HG03025 (cell line): ENCODE measurements around the gene TSC1.
"Not testable (repeated sequence)": the region's sequence is repeated elsewhere in the genome, so short reads cannot be mapped to it uniquely, and the experiment has no call there.

Source experiments
- ATAC-seq: cut with Tn5 transposase; IDR thresholded peaks from one replicate; pipeline ENCODE4 v1.9.1; 2021; ENCODE audit warnings: mild to moderate bottlenecking, moderate library complexity; ENCODE audit not compliant: unreplicated experiment, low FRiP score

TSC1 gene

DNA sequence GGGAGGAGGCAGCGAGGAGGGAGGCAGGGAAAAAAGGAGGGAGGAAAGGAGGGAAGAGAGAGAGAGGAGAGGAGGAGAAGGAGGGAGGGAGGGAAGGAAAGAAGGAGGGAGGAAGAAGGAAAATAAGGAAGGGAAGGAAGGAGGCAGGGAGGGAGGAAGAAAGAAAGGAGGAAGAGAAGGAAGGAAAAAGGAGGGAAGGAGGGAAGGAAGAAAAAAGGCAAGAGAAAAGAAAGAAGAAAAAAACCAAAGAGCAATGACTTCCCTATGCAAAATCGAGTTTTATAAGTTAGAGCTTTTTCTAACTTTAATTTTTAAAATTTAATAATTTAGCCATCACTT, 33.7 kb upstream of the TSC1 start:
- no peak for ATAC-seq

- ATAC-seq: no peak
These were observed 32.2 kb upstream of the TSC1 start for GRCh38 chr9:132976571-132976970.

- ATAC-seq: no peak
These were observed 31.5 kb upstream of the TSC1 start for GRCh38 chr9:132975961-132976360.

GRCh38 chr9:132973713-132974112, 29.3 kb upstream of the TSC1 start:
- no peak for ATAC-seq

DNA sequence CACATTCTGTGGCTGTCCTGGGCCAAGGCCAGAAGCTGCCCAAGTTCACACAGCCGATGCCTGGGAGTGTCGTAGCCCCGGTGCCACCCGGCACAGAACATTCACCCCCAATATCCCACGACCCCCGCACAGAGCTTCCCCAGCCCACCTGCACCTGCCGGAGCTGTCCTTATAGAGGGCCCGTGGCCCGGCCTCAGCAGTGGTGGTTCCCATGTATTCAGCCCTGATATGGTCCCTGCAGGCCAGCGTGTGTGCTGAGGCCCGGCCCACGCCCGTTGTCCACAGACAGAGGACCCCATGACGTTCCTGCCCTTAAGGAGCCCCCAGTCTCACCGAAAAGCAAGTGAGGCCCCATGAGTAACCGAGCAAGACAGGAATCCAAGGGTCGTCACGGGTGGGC, 28.8 kb upstream of the TSC1 start:
- ATAC-seq: no peak

GRCh38 chr9:132970324-132971062, 26.1 kb upstream of the TSC1 start:
- no peak for ATAC-seq

- no peak for ATAC-seq
These were observed 25.4 kb upstream of the TSC1 start for GRCh38 chr9:132969783-132970182.

DNA sequence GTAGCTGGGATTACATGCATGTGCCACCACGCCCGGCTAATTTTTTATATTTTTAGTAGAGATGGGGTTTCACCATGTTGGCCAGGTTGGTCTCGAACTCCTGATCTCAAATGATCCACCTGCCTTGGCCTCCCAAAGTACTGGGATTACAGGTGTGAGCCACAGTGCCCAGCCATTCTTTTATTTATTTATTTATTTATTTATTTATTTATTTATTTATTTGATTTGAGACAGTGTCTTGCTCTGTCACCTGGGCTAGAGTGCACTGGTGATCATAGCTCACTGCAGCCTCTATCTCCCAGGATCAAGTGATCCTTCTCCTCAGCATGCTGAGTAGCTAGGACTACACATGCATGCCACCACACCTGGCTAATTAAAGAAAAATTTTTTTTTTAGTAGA, 23.5 kb upstream of the TSC1 start:
- ATAC-seq: not testable (repeated sequence)

DNA sequence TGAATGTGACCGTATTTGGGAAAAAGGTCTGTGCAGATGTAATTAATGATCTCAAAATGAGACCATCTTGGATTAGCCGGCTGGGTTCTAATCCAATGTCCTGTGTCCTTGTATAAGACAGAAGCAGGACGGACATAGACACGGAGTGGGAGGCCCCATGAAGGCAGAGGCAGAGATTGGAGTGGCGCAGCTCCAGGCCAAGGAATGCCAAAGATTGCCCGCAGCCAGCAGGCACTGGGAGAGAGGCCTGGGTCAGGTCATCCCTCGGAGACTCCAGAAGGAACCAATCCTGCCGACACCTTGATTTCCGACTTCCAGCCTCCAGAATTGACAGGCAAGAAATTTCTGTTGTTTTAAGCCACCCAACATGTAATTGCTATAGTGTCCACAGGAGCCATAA, 21.1 kb upstream of the TSC1 start:
- no peak for ATAC-seq

DNA sequence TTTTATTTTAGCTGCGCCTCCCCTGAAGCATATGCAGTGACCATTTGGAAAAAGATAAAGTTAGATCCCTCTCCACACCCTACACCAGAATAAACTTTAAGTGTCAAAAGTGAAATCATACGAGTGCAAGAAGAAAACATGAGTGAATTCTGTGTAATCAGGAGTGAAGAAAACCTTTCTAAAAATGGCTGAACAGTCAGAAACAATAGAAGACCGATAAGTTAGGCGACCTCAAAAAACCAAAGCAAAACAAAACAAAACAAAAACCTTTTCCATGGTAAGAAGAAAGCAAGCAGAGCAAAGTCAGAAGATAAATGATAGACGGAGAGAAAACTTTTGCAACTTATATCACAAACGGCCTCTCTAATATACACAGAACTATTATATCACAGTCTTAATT, 16.6 kb upstream of the TSC1 start:
- ATAC-seq: no peak

DNA sequence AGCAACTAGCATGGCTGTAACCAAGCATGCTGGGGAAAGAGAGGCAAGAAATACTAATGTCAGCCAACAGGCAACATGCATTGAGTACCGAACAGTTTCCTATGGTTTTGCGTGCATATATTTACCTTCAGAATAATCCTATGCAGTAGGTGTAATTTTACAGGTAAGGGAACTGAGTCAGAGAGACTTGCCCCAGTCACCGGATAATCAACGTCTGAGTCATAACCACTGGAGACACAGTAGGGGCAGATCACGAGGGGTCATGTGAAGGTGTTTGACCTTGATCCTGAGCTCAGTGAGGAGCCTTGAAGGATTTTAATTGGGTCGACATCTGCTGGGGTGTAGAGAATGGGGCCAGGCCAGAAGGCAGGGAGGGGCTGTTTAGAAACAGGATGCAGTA, 13.4 kb upstream of the TSC1 start:
- no peak for ATAC-seq

GRCh38 chr9:132955768-132956167, 11.4 kb upstream of the TSC1 start:
- no peak for ATAC-seq

DNA sequence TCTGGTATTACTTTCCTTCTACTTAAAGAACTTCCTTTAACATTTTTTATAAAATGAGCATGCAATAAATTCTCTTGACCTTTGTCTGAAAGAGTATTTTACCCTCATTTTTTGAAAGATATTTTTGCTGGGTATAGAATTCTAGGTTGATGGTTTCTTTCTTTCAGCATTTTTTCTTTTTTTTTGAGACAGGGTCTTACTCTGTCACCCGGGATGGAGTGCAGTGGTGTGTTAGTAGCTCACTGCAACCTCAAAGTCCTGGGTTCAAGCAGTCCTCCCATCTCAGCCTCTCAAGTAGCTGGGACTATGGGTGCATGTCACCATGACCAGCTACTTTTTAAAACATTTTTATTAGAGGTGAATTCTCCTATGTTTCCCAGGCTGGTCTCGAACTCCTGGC, 10.7 kb upstream of the TSC1 start:
- no peak for ATAC-seq

- no peak for ATAC-seq
These were observed 5.3 kb upstream of the TSC1 start for GRCh38 chr9:132949709-132950108.

- no peak for ATAC-seq
These were observed 4.2 kb upstream of the TSC1 start for GRCh38 chr9:132948482-132949050.

- ATAC-seq: no peak
These were observed 3.3 kb upstream of the TSC1 start for GRCh38 chr9:132947756-132948155.

DNA sequence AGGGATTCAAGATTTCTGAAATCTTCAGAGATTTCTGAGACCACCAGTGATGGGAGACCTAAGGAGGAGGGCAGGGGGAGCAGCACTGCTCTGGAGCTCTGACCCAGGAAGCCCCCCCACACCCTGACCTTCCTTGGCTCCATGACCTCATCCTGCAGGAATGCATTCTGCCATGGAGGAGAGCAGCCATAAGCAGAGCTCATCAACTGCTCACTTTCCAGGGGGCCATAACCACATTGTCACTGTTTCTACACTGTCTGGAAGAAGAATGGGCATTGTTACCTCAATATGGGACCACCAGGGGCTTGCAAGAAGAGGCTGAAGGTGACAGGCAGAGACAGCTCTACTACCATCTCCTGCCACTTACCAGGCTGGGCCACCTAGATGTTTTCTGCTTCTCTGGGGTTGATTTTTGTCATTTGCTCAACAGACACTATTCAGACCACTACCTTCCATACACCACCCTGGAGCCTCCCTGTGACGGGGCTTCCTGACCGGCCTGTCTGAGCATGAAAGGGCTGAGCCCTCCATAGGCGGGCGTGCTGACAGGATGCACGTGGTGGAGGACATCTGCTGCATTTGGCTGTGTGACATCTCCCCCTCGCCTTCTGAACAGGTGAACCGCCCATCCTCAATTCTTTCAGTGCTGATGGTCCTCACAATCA, 2.3 kb upstream of the TSC1 start:
- no peak for ATAC-seq

DNA sequence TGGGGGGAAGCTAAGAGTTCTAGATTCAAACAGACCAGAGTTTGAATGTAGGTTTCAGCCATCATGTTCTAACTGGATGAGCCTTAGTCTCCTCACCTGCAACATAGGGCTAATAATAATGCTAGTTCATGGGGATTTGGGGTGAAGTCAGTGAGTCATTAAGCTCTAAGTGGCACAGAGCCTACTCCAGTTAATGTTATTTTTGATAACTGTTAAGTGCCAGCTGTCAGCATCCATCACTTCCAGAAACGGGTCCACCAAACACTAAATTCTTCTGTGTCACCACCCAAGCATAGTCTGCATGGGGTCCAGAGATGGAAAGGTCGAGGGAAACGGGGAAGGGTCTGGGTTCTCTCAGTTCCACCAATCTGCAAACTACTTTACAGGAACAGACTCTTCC, 1.8 kb upstream of the TSC1 start:
- ATAC-seq: no peak

DNA sequence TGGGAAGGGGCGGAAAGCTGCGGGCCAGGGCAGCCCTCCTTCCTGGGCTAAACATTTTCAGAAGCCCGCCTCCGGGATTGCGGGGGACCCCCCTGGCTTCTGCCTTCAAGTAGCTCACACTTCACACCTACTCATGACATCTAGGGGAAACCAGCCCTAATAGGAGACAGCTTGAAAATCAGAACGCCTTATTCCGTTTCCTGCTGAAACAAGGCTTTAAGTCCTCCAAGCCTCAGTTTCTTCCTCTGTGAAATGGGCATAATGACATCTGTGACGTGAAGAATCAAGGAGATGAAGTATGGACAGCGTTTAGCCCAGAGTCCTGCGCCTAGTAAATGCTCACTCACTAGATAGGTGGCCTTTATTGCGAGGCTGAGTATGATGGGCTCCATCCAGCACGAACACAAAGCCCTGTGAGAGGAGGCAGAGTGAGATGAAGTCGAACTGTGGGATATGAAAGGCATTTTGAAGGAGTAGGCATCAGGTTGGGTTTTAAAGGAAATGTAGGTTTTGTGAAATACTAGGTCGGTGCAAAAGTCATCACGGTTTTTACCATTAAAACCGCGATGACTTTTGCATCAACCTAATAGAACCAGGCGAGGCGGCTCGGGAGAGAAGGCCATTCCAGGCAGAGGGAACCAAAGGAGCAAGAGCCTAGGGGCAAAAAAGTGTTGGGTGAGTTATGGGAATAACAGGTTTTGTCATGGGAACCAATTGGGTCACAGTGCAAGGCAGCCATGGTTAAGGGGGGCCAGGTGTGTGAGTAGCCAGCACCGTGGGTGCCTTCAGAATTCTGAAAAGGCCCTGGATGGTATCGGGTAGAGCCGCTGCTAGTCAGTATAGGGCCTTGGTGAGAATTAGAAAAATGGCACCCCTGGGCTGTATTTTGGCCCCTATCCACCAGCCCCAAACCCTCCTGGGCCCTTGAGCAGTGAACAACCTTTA, 1.0 kb upstream of the TSC1 start:
- ATAC-seq: no peak

GRCh38 chr9:132943651-132944293, 644 bp downstream of the TSC1 start:
- peak; percentile 19 for ATAC-seq
